ENCODE measurements around the gene SNX18.

DNA sequence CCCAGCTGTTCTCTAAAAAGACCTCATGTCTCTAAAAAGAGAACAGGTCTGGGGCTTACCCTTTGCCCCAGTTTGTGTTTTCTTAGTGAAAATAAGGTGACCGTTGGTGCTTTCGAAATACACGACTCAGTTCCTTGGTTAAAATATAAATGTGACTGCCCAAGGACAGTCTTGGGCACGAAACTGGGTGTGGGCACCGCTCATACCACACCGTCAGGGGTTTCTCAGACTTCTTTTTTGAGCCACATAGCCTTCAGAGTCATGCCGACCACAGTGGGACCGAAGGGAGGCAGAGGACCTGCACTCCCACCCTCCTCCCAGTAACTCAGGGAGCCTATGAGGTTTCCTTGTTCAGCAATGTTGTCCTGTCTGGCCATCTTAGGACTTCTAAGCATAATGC is 6.5 kb downstream of the SNX18 start:
- TF ChIP-seq, protein P1, sequence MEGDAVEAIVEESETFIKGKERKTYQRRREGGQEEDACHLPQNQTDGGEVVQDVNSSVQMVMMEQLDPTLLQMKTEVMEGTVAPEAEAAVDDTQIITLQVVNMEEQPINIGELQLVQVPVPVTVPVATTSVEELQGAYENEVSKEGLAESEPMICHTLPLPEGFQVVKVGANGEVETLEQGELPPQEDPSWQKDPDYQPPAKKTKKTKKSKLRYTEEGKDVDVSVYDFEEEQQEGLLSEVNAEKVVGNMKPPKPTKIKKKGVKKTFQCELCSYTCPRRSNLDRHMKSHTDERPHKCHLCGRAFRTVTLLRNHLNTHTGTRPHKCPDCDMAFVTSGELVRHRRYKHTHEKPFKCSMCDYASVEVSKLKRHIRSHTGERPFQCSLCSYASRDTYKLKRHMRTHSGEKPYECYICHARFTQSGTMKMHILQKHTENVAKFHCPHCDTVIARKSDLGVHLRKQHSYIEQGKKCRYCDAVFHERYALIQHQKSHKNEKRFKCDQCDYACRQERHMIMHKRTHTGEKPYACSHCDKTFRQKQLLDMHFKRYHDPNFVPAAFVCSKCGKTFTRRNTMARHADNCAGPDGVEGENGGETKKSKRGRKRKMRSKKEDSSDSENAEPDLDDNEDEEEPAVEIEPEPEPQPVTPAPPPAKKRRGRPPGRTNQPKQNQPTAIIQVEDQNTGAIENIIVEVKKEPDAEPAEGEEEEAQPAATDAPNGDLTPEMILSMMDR (IDR thresholded peaks at IDR 0.05): no peak
- no peak for TF ChIP-seq POLR2A (IDR thresholded peaks at IDR 0.05)

Measured in suprapubic skin (tissue), 3 donors.